GM18868 (cell line): ENCODE measurements around the gene EVA1A.

Experiments used
- ATAC-seq: cut with Tn5 transposase; IDR thresholded peaks from one replicate; pipeline ENCODE4 v1.9.1; 2021; ENCODE audit warnings: mild to moderate bottlenecking, moderate library complexity; ENCODE audit not compliant: unreplicated experiment

The EVA1A gene

GRCh38 chr2:75545922-75546321 lies 14.8 kb downstream of the EVA1A start:
- no peak for ATAC-seq

GRCh38 chr2:75545387-75545786 lies 15.4 kb downstream of the EVA1A start:
- no peak for ATAC-seq

GRCh38 chr2:75543446-75543845 lies 17.3 kb downstream of the EVA1A start:
- ATAC-seq = no peak

- ATAC-seq = no peak
Measured at GRCh38 chr2:75541430-75541829, 19.3 kb downstream of the EVA1A start.

GRCh38 chr2:75540994-75541393 lies 19.7 kb downstream of the EVA1A start:
- ATAC-seq = no peak

GRCh38 chr2:75539955-75540716 lies 20.6 kb downstream of the EVA1A start:
- no peak for ATAC-seq

DNA sequence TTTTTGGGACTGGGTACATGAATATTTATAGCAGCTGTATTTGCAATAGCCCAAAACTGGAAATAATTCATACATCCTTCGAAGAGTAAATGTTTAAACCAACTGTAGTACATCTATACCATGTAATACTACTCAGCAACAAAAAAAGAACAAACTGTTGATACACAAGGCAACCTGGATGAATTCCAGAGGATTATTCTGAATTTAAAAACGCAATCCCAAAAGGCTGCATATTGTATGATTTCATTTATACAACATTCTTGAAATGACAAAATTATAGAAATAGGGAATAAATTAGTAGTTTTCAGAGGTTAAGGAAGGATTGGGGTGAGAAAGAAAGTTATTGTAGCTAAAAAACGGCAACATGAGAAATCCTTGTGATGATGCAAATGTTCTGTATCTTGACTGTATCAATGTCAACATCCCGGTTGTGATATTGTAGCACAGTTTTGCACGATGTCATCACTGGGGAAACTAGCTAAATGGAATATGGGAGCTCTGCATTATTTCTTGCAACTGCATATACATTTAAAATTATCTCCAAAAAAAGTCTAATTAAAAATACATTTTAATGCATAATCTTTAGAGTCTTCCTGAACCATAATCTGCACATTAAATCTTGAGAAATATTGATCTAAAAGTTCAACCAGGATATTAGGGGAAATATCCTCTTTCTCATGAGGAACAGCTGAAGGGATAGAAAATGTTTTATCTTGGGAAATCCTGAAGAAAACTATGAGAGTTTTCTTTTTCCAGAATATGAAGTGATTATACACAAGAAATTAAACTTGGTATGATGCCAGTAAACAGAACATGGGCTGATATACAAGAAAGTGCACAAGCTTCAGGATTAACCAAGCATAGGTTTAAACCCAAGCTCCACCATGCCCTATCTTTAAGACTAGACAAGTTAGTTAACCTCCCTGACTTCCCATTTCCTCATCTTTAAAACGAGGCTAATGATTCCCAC lies 21.9 kb downstream of the EVA1A start:
- ATAC-seq = no peak

DNA sequence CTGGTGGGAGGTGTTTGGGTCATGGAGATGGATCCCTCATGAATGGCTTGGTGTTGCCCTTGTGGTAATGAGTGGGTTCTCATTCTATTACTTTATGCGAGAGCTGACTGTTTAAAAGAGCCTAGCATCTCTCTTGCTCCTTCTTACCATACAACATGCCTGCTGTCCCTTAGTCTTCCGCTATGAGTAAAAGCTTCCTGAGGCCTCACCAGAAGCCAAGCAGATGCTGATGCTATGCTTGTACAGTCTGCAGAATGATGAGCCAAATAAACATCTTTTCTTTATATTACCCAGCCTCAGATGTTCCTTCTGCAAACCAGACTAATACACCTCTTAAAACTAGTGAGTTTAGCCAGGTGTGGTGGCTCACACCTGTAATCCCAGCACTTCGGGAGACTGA lies 23.1 kb downstream of the EVA1A start:
- ATAC-seq = no peak

DNA sequence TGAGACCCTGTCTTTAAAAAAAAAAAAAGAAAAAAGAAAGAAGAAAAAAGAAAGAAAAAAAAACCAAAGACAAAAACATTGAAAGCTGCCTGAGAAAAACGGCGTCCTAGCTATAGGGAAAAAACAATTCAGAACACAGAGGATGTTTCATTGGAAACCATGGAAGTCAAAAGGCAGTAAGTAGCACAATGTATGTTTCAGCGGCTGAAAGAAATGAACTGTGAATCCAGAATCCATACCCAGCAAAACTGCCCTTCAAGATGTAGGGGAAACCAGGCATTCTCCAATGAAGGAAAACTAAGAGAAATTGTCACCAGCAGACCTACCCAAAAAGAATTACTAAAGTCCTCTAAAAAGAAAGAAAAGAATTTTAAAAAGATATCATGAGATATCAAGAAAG lies 27.6 kb downstream of the EVA1A start:
- ATAC-seq = no peak

DNA sequence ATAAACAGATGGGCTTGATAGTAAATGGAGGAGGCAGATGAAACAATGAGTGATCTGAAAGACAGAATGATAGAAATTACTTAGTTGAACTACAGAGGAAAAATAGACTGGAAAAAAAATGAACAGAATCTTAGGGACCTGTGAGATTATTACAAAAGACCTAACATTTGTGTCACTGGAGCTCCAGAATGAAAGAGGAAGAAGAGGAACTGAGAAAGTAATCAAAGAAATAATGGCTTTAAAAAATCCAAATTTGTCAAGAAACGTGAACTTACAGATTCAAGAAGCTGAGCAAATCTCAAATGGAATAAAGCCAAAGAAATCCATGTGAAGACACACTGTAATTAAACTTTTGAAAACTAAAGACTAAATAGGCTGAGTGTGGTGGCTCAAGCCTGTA lies 28.3 kb downstream of the EVA1A start:
- ATAC-seq = no peak

DNA sequence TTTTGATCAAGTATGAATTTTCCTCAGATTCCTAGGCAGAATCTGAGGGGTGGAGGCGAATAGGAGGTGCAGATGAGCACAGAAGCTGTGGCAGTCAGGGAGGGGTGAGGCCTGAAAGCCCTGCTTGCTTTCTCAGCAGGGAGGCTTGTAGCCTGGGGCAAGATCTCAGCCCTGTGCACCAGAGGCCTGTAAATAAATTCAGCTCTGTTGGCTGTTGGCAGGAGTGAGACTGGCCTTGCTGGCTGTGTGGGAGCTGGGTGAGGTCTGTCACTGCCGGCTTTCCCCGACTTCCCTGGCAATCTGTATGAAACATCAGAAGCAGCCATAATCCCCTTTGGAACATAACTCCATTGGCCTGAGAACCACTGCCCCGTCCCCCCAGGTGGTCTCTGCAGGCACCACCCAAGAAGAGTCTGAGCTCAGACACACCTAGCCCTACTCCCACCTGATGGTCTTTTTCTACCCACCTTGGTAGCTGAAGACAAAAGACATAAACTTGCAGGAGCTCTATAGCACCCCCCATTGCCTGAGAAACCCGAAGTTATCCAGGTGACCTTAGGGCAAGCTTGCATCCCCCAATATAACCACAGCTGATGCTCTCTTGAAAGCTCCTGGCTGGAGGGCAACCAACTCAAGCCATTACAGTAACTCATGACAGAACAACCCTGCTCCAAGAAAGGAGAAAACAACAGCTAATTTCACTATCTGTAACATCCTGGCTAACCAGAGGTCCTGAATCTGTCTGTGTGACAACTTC lies 32.3 kb downstream of the EVA1A start:
- no peak for ATAC-seq

- ATAC-seq = no peak
Measured at GRCh38 chr2:75527676-75528075, 33.1 kb downstream of the EVA1A start.

GRCh38 chr2:75526842-75527241 lies 33.9 kb downstream of the EVA1A start:
- no peak for ATAC-seq

- ATAC-seq = no peak
Measured at GRCh38 chr2:75525434-75526310, 35.1 kb downstream of the EVA1A start.

DNA sequence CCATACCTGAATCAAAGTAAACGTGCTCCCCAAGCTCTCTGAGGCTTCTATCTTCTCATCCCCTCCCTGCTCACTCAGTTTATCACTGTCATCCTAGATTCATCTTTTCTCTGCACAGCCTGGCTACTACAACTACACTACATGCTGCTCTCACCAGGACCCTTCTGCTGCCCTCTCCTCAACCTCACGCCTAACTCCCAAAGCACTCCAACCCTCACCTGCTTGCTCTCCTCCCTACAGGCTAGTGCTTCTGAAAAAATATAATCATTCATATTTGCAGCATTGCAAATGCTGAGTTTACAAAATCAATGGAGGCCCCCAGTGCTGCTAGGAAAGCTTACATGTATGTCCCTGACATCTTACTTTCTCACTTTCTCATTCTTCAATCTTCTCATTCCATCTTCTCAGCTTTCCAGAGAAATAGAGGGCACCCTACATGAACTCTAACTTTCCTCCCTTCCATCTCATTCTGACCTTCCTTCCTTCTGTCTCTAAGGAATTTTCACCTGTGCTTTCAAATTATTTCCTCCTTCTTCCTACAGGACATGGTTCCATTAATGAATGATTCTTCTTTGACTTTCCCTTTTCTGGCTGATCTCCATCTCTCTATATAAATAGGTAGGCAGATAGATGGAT lies 36.3 kb downstream of the EVA1A start:
- ATAC-seq = no peak

DNA sequence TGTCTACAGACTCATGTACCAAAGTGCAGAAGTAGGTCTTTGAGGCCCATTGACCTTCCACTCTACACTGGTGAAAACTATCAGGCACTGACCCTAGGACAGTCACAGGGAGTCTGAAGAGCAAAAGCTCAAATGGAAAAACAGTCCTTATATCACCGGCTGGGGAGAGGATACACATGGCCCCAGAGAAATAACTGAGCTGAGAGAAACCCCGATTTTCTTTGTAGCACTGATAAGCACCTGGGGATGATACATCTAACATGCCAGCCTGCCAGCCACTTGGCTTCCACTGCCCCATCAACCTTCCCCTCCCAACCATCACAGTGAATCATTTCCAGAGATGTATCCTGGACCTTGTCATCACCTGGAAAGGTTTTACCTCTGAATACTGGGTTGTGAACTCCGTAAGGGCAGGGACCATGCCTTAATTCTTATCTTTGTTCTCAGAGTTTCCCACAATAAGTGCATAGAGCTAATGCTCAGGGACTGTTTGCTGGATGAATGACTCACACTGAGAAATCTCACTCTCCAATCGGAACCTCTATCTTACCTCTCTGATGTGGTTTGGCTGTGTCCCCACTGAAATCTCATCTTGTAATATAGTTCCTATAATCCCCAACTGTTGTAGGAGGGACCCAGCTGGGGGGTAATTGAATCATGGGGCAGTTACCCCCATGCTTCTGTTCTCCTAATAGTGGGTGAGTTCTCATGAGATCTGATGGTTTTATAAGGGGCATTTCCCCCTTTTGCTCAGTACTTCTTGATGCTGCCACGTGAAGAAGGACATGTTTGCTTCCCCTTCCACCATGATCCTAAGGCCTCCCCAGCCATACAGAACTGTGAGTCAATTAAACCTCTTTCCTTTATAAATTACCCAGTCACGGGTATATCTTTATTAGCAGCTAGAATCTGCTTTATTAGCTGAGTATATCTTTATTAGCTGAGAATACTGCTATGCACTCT lies 37.1 kb downstream of the EVA1A start:
- ATAC-seq = peak; percentile 97

DNA sequence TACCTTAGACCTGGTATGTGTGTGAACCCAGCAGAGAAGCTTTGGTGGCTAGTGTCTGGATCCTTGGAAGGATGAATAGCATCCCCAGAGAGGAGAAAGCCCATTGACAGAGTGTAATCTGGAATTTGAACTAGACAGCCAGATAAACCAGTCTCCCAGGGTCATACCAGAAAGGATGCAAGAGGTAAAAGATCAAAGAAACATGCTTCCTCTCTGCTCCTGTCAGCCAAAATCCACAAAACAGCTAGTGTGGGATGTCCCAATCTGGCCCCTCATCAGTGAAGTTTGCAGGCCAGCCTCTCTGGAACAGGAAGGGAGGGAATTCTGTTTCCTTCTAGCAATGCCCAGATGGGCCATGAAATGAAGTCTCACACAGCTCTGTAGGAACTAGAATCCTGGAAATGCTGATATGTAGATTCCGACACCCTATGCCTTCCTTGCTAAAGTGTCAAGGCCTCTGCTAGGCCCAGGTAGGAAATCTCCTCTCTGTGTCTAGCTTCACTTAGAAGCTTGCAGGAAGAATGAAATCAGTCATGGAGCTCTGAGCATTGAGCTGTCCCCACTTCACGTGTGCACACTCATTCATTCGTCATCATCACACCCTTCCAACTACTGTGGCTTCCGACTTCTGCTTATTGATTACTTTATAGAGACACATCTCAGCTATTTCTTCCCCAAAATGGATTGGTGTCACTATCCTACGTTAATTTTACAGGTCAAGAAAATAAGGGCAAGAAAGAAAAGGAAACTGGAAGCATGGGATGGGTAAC lies 38.0 kb downstream of the EVA1A start:
- no peak for ATAC-seq
